AML-193 (cell line): Measurements from ENCODE around the gene MMP11.

ENCODE experiments used
- DNase-seq, 2 experiments: peaks; one replicate each; lab custom pipeline; 2025; lab: John Stamatoyannopoulos, UW

MMP11 gene

DNA sequence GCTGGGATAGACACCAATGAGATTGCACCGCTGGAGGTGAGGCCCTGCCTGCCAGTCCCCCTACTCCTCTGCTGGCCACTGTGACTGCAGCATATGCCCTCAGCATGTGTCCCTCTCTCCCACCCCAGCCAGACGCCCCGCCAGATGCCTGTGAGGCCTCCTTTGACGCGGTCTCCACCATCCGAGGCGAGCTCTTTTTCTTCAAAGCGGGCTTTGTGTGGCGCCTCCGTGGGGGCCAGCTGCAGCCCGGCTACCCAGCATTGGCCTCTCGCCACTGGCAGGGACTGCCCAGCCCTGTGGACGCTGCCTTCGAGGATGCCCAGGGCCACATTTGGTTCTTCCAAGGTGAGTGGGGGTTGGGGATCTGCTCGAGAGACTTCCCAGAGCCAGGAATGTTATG lies 8.4 kb downstream of the MMP11 start:
- no peak for DNase-seq

DNA sequence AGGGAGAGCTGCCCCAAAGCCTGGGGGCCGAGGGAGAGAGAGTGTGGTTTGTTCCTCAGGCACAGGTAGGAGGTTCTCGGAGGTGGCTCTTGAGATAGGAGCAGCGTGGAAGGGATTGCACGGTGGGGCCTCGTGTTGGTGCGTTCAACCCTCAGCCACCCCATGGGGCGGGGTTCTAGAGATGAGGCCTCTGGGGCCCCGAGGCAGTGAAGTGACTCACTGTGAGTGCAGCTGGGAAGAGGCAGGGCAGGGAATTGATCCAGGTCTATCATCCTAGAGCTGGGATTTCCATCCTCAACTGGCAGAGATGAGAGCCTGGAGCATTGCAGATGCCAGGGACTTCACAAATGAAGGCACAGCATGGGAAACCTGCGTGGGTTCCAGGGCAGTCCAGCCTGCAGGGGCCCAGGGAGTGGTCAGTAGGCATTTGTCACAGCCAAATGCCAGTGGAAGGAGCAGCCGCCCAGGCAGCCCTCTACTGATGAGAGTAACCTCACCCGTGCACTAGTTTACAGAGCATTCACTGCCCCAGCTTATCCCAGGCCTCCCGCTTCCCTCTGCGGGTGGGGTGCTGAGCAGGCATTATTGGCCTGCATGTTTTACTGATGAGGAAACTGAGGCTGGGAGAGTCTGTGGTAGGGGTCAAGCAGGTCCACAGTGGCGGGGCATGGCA lies 9.0 kb downstream of the MMP11 start:
- DNase-seq = no peak

DNA sequence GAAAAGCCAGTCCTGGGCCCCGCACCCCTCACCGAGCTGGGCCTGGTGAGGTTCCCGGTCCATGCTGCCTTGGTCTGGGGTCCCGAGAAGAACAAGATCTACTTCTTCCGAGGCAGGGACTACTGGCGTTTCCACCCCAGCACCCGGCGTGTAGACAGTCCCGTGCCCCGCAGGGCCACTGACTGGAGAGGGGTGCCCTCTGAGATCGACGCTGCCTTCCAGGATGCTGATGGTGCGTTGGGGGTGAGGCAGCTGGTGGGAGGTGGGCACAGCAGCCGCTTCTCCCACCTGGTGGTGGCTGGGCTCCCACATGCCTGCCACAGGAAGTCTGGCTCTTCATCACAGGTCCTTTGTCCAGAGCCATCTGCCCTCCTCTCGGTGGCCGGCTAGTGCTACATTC lies 9.6 kb downstream of the MMP11 start:
- no peak for DNase-seq

DNA sequence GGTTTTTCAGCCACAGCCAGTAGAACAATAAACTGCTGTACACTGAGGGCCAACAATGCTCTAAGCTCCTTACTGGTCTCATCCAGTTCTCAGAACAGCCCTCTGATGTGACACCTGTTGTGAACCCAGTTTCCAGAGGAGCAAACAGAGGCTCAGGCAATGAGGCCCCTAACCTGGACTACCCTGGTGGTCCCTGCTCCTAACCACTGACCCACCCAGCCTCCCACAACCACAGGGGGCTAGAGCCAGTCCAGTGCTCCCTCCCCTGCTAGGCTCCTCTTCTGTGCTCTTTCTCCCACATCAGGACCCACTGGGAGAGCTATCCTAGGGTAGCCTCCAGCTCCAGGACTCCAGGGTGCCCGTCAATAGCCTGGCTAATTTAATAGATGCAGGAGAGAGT lies 10.1 kb downstream of the MMP11 start:
- no peak for DNase-seq

DNA sequence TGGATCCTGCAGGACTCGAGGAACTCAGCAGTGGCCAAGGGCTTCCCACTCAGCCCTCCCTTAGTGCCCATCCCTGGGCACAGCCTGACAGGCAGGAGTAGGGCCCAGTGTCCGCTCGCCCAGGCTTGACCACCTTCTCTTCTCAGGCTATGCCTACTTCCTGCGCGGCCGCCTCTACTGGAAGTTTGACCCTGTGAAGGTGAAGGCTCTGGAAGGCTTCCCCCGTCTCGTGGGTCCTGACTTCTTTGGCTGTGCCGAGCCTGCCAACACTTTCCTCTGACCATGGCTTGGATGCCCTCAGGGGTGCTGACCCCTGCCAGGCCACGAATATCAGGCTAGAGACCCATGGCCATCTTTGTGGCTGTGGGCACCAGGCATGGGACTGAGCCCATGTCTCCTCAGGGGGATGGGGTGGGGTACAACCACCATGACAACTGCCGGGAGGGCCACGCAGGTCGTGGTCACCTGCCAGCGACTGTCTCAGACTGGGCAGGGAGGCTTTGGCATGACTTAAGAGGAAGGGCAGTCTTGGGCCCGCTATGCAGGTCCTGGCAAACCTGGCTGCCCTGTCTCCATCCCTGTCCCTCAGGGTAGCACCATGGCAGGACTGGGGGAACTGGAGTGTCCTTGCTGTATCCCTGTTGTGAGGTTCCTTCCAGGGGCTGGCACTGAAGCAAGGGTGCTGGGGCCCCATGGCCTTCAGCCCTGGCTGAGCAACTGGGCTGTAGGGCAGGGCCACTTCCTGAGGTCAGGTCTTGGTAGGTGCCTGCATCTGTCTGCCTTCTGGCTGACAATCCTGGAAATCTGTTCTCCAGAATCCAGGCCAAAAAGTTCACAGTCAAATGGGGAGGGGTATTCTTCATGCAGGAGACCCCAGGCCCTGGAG lies 10.9 kb downstream of the MMP11 start:
- no peak for DNase-seq

- no peak for DNase-seq
Measured at GRCh38 chr22:23784215-23784732, 11.6 kb downstream of the MMP11 start.

GRCh38 chr22:23786261-23786710 lies 13.6 kb downstream of the MMP11 start:
- DNase-seq = no peak

DNA sequence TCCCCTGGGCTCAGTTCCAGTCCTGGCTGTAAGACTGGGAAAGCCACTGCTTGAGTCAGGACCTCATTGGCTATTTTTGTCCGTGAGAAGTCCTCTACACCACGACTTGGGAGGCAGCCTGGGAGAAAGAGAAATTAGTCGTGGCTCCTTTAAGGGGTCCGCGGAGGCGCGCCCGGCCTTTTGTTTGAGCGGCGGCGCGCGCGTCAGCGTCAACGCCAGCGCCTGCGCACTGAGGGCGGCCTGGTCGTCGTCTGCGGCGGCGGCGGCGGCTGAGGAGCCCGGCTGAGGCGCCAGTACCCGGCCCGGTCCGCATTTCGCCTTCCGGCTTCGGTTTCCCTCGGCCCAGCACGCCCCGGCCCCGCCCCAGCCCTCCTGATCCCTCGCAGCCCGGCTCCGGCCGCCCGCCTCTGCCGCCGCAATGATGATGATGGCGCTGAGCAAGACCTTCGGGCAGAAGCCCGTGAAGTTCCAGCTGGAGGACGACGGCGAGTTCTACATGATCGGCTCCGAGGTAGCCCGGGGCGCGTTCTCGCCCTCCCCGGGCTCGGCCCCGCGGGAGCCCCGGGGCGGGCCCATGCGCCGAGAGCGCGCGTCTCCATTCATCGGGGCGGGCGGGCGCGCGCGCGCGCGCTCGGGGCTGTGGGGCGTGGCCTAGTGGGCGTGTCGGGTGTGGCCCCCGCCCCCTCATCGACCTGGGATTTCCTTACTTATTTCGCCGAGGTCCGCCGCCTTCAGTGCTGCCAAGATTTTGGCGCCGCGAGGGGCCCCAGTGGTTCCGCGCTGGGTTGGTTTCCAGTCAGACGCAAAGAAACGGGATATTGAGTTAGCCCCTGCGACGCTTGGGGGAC lies 14.3 kb downstream of the MMP11 start, which contains the start of gene SMARCB1:
Gene SMARCB1 (plus strand): TSS at position 215 of the 848 bp plus-strand sequence. CDS start 204 bp downstream, at position 419.
- peak; percentile 77 to 78 for DNase-seq

DNA sequence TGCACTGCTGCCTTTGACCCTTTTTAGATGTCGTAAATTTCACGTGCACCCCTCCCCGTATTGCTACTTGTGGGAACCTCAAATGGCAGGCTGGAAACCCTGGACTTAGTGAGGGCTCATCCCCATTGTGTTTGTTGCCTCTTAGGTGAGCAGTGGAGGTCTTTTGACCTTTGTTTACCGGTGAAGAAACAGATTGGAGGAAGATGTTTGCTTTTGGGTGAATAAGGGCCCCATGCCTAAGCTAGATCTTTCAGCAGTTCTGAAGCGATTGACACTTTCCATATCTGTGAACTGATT lies 14.9 kb downstream of the MMP11 start:
- no peak for DNase-seq

DNA sequence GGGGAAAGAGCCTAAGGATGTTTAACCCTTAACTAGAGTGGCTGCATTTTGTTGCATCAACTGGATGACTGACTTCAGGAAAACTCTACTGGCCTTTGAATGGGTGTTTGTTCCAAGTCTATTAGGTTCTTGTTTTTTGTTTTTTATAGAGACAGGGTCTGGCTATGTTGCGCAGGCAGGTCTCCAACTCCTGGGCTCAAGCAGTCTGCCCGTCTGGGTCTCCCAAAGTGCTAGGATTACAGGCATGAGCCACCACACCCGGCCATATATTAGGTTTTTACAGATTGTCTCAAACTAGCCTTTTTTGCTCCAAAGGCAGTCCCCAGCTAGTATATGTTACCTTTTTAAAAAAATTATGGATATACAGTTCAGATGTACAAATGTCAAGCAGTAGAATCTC lies 15.3 kb downstream of the MMP11 start:
- DNase-seq = no peak

DNA sequence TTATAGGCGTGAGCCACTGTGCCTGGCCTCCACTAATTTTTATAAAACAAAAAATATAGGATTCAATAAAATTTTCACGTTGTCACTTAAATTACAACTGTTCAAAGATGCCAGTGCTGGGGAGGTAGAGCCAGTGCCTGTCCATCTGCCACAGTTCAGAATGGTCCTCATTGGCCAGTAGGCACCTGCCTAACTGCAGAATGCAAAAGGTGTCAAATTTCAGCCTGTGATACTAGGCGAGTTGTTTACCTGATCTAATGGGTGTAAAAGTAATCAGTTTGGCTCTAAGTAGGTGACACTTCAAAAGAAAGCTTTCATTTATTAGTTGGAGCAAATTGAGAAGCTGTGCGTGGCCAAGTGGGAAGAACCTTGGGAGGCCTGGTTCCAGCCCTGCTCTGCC lies 16.5 kb downstream of the MMP11 start:
- no peak for DNase-seq

- DNase-seq = no peak
Measured at GRCh38 chr22:23789638-23790037, 17.0 kb downstream of the MMP11 start.

DNA sequence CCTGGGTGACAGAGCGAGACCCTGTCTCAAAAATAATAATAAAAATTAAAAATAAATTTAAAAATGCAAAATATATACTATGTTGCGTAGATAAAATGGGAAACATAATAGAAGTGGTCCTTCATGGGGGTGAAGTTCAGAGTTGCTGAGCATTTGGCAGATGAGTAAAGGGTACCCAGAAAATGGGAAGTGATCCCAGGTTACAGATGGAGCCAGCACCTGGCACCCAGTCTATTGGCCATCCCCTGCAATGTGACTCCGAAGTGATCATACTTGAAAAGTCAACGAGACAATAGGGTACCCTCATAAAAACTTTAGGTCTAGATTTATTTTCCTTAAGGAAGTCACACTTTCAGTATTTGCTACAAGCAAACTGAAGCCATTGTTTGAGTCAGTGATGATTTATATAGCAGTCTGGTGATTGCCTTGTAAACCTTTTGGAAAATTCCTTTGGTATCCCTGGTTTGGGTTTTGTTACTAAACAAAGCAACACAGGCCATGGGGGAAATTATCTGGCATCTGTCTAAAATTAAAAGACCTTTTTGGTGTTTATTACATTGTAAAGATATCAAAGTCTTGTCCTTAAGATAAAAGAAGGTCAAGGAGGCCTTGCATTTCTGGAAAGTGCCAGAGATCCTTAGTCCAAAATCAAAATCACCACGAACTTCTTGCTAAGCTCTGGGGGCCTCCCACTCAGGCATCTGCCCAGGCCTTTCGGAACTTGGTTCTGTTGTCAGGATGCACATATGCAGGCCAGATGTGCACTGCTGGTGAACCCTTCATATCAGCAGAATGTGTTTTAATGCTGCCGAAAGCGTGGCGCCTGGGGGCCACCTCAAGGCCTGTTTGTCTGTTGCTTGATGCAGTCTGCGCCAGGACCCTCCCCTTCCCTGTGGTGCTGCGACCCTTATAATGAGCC lies 18.4 kb downstream of the MMP11 start:
- no peak for DNase-seq

DNA sequence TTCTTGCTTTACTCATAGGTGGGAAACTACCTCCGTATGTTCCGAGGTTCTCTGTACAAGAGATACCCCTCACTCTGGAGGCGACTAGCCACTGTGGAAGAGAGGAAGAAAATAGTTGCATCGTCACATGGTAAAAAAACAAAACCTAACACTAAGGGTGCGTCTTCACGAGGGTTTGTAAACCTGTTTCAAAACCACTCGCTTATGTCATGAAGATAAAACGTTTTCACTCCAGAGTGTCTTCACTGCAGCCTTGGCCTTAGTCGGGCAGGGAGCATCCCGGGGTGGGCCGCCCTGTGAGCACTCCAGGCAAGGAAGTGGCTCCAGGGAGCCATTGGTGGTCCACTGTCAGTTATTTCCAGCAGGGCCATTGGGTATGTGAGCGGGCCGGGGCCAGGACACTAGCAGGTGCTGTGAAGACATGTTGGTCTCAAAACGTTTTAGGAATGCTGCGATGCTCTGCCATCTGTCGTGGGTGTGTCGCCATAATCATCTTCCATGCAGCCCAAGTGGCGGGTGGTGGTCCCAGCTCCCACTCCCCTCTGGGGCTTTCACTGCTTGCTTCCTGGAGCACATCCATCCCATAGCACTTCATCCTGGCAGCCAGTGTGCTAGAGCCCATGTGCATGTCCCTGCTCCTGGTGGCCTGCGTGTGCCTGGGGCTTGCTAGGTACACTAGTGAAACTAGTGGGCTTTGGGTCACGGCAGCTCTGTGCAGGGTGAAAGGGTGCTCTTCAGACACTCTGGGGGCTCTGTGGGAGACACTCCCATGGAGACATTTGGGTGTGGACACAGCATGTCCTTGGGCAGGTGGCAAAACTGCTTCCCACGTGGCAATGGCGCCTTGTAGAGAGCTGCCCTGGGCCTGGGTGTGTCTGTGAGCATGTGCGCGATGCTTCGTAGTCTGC lies 19.3 kb downstream of the MMP11 start:
- DNase-seq = no peak

- DNase-seq = no peak
Measured at GRCh38 chr22:23793326-23793725, 20.7 kb downstream of the MMP11 start.

GRCh38 chr22:23796461-23796860 lies 23.8 kb downstream of the MMP11 start:
- no peak for DNase-seq

DNA sequence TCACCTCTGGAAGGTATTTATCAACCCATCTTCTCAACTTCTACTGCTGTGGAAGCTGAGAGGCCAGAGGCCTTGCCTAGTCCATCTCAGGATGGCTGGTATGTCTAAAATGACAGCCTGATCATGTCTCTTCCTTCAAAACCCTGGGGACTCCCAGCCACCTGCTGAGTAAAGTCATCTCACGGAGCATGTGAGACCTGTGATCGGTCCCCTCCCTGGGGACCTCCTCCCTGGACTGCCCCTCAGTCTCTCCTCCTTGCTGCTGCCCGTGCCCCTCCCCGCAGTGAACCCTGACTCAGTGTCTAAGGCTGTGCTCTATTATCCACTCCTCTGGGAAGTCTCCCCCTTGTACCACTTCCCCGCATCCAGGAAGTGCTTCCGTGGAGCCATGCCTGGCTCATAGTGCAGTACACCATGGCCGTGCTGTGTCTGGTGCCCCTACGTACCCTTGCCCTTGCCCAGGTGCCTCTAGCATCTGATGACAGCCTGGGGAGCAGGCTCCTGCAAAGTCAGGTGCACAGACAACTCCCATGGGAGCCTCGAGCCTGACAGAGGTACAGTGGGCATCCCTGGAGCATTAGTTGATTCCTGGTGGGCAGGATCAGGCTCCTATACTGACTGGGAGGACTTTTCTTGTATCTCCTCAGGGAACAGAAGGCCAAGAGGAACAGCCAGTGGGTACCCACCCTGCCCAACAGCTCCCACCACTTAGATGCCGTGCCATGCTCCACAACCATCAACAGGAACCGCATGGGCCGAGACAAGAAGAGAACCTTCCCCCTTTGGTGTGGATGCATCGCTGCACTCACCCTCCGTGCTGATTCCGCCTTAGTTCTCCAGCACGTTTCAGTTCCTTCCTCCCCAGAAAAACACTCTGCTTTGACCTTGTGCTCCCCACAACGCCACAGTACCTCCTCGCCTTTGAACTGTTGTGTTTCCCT lies 27.9 kb downstream of the MMP11 start:
- no peak for DNase-seq

GRCh38 chr22:23801238-23801821 lies 28.7 kb downstream of the MMP11 start:
- no peak for DNase-seq
